Duodenal mucosa (tissue), 2 donors: Measurements from ENCODE around the gene PPP1R13L.

Source experiments
- H3K27ac ChIP-seq: one replicate; pipeline ENCODE4 v1.7.0; 2013; ENCODE audit warnings: low read depth, low read length
- H3K27me3 ChIP-seq, 2 donors: one replicate each; pipeline ENCODE4 v1.7.0; 2013; ENCODE audit warnings: low read length in 2 of 2, control low read depth in 1 of 2; ENCODE audit not compliant: insufficient read depth in 2 of 2, control insufficient read depth in 1 of 2
- H3K36me3 ChIP-seq, 2 donors: one replicate each; pipeline ENCODE4 v1.7.0; 2013; ENCODE audit warnings: low read length in 2 of 2, control low read depth in 1 of 2; ENCODE audit not compliant: insufficient read depth in 2 of 2, control insufficient read depth in 1 of 2
- H3K4me1 ChIP-seq, 2 donors: one replicate each; pipeline ENCODE4 v1.7.0; 2013; ENCODE audit warnings: low read length in 2 of 2, control low read depth in 1 of 2; ENCODE audit not compliant: insufficient read depth in 2 of 2, control insufficient read depth in 1 of 2
- H3K4me3 ChIP-seq, 2 donors: one replicate each; pipeline ENCODE4 v1.7.0; 2013; ENCODE audit warnings: low read length in 2 of 2, low read depth in 1 of 2
- H3K9ac ChIP-seq, 2 donors: one replicate each; pipeline ENCODE4 v1.7.0; 2013; ENCODE audit warnings: low read length in 2 of 2, low read depth in 1 of 2
- H3K9me3 ChIP-seq, 2 donors: one replicate each; pipeline ENCODE4 v1.7.0; 2013; ENCODE audit warnings: low read length in 2 of 2, control low read depth in 1 of 2; ENCODE audit not compliant: control insufficient read depth in 1 of 2

PPP1R13L gene

DNA sequence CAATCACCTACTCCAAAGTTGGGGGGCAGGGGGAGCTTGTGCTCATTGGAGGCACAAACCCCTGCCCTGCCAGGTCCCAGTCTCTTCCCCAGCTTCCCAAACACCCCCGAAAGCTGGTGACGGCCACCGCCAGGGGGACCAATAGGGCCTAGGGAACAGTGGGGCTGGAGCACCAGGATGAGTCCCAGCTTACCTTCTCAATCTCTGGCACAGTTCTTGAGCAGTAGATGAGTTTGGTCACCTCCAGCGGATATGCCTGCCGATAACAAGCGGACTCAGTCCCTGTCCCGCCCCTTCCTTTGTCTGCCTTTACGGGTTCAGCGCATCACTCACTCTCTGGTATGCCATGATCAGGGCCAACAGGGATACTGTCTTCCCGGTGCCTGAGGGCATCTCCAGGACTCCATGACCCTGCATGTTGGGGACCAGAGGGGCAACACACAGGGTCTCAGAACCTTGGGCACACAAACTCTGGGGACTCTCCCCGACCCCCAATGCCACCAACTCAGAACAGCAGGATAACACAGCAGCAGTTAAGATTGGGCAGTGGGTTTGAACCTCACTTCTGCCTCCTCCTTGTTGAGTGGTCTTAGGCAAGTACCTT, 36.0 kb downstream of the PPP1R13L start:
- H3K4me1 ChIP-seq = peaks cover 0 to 7% of the 10 kb centered on the region in 2 donors

DNA sequence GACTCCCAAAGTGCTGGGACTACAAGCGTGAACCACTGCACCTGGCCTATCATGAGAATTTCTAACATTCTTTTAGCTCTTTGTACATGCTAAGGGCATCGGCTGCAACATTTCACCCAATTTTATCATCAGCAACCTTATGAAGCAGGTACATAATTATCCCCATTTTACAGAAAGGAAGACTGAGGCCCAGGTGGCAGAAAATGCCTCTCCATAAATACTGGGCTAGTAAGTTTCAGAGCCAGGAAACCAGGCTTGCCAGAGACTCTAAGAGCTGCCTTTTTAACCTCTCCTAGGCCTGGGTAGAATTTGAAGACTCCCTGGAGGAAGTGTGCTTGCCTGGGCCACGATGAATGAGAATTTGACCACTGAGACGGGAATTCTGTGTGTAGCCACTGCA, 36.7 kb downstream of the PPP1R13L start:
- Histone ChIP-seq H3K4me3 (no peak overlapping the region), H3K36me3 (no peaks in the 10 kb centered on the region), H3K27me3 (no peaks in the 10 kb centered on the region), H3K9ac (no peak overlapping the region), H3K4me1 (peaks cover 0 to 7% of the 10 kb centered on the region in 2 donors), H3K9me3 (no peaks in the 10 kb centered on the region), H3K27ac (no peak overlapping the region)

More for the DNA sequence above, 36.0 kb downstream of the PPP1R13L start:
- no peaks in the 10 kb centered on the region for H3K27me3 ChIP-seq
- H3K4me3 ChIP-seq = no peak overlapping the region
- H3K27ac ChIP-seq = no peak overlapping the region
- H3K36me3 ChIP-seq = no peaks in the 10 kb centered on the region
- H3K9me3 ChIP-seq = no peaks in the 10 kb centered on the region
- H3K9ac ChIP-seq = no peak overlapping the region

DNA sequence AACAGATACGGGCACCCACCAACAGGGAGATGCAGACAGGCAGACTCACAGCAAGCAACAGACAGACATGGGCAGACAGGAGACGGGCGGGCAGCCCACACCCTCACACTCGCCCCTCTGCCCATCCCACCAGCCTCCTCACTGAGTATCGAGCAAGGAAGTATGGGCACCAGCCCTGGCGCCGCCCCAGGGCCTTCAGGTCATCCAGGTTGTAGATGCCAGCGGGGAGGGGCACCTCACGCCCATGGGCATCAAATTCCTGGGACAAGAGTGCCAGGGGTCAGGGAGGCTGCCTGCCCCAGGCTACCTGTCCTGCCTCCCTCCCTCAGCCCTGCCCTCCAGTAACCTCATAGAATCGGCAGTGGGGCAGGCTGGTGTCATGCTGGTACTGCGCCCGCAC, 40.2 kb downstream of the PPP1R13L start:
- no peak overlapping the region for H3K27ac ChIP-seq
- no peaks in the 10 kb centered on the region for H3K27me3 ChIP-seq
- no peaks in the 10 kb centered on the region for H3K9me3 ChIP-seq
- peaks cover 0 to under 1% of the 10 kb centered on the region in 2 donors for H3K4me1 ChIP-seq
- no peak overlapping the region for H3K9ac ChIP-seq
- peaks cover 0 to 11% of the 10 kb centered on the region in 2 donors for H3K36me3 ChIP-seq
- no peak overlapping the region for H3K4me3 ChIP-seq

DNA sequence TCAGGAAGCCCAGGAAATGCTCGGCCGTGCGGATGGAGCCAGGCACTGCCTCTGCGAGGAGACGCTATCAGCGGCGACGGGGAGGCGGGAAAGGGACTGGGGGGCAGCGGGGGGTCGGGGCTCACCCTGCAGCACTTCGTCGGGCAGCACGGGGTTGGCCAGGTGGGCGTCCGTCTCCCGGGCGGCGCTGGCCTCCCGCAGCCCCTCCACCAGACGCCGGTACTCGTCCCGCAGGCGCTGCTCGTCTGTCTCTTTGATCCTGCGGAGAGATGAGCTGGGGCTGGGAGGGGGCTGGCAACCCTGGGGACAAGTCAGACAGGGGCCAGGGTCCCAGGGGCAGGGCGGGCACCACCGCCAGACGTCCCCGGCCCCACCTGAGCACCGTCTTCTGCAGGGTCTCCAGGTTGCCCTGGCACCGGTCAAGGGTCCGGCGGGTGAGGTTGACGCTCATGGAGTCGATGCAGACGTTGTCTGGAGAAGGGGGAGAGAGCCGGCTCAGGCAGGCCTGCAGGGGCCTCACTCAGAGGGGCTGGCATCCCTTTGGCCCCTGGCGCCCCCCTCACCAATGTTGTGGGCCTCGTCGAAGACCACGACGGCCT, 40.9 kb downstream of the PPP1R13L start:
- H3K36me3 ChIP-seq = peaks cover 0 to 13% of the 10 kb centered on the region in 2 donors
- H3K9ac ChIP-seq = no peak overlapping the region
- H3K27me3 ChIP-seq = no peaks in the 10 kb centered on the region
- no peaks in the 10 kb centered on the region for H3K4me1 ChIP-seq
- H3K9me3 ChIP-seq = no peaks in the 10 kb centered on the region
- no peak overlapping the region for H3K27ac ChIP-seq
- H3K4me3 ChIP-seq = no peak overlapping the region

DNA sequence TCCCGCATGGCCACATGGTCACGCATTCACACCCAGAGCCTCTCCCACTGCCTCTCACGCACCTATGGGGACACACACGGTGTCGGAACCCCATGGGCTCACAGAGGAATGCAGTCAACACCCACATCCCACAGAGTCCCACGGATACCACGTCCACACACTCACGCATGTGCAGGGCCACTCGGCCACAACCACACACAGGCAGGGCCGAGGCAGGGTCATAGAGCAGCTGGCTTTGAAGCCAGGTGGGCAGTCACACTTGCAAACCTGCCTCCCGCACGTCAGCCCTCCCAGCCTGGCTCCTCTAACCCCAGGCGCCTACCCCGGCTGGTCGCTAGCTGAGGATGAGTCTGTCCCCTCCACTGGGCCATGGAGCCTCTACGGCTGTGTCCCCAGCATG, 42.6 kb downstream of the PPP1R13L start:
- H3K9ac ChIP-seq = no peak overlapping the region
- H3K9me3 ChIP-seq = no peaks in the 10 kb centered on the region
- H3K27me3 ChIP-seq = no peaks in the 10 kb centered on the region
- no peak overlapping the region for H3K4me3 ChIP-seq
- H3K36me3 ChIP-seq = peaks cover 0 to 15% of the 10 kb centered on the region in 2 donors
- no peak overlapping the region for H3K27ac ChIP-seq
- H3K4me1 ChIP-seq = no peaks in the 10 kb centered on the region

DNA sequence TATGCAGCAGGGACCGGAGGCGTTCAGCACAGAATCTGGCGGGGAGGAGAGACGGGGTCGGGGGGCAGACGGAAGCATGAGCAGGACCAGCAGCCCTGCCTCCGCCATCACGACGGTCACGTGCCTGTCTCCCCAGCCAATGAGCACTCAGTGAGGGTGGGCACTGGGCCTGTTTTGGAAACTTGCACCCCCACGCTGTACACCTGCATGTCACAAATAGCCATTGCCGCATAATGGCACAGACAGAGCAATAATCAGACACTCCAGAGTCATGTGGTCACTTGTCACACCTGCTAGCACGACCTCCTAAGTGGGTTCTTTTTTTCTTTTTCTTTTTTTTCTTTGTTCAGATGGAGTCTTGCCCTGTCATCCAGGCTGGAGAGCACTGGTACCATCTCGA, 43.3 kb downstream of the PPP1R13L start:
- H3K4me1 ChIP-seq = no peaks in the 10 kb centered on the region
- H3K4me3 ChIP-seq = no peak overlapping the region
- H3K27me3 ChIP-seq = no peaks in the 10 kb centered on the region
- H3K36me3 ChIP-seq = peaks cover 0 to 15% of the 10 kb centered on the region in 2 donors
- H3K27ac ChIP-seq = no peak overlapping the region
- no peak overlapping the region for H3K9ac ChIP-seq
- no peaks in the 10 kb centered on the region for H3K9me3 ChIP-seq

DNA sequence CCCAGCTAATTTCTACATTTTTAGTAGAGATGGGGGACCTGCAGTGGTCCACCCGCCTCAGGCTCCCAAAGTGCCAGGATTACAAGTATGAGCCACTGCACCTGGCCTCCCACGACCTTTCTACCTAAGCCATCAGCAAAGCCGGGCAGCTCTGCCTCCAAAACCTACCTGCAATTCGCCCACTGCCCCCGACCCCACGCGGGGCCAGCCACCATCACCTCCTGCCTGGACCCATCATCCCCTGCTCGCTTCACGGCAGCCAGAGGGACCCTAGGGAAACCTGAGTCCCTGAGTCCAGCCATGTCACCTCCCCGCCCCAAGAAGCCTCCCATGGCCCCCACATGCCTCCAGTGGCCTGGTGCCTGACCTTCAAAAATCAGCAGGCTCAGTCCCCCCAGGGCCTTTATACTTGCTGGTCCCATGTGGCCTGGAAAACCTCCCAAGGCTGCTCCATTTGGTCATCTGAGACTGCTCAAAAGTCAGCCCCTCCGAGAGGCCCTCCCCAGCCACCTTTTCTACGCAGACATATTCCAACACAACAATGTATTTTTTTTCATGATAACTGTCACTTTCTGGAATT, 46.6 kb downstream of the PPP1R13L start:
- H3K9ac ChIP-seq = no peak overlapping the region
- H3K4me3 ChIP-seq = no peak overlapping the region
- no peaks in the 10 kb centered on the region for H3K27me3 ChIP-seq
- no peaks in the 10 kb centered on the region for H3K9me3 ChIP-seq
- H3K4me1 ChIP-seq = no peaks in the 10 kb centered on the region
- H3K36me3 ChIP-seq = peaks cover 0 to 21% of the 10 kb centered on the region in 2 donors
- no peak overlapping the region for H3K27ac ChIP-seq

DNA sequence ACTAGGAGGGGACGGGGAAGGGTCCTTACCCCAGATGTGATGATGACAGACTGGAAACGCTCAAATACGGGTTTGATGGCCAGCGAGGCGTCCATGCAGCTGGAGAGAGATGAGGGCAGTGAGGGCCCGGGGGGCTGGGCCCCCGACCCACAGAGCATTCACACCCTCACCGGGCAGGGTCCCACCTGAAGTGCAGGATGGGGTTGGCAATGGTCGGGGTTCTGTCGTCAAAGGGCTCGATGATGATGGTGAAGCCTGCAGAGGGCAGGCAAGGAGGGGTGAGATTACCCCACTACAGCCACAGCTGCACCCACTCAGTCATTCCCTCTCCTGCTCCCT, 47.5 kb downstream of the PPP1R13L start:
- H3K27me3 ChIP-seq = no peaks in the 10 kb centered on the region
- peaks cover 0 to 25% of the 10 kb centered on the region in 2 donors for H3K36me3 ChIP-seq
- no peak overlapping the region for H3K27ac ChIP-seq
- no peak overlapping the region for H3K9ac ChIP-seq
- no peaks in the 10 kb centered on the region for H3K9me3 ChIP-seq
- H3K4me1 ChIP-seq = no peaks in the 10 kb centered on the region
- no peak overlapping the region for H3K4me3 ChIP-seq

DNA sequence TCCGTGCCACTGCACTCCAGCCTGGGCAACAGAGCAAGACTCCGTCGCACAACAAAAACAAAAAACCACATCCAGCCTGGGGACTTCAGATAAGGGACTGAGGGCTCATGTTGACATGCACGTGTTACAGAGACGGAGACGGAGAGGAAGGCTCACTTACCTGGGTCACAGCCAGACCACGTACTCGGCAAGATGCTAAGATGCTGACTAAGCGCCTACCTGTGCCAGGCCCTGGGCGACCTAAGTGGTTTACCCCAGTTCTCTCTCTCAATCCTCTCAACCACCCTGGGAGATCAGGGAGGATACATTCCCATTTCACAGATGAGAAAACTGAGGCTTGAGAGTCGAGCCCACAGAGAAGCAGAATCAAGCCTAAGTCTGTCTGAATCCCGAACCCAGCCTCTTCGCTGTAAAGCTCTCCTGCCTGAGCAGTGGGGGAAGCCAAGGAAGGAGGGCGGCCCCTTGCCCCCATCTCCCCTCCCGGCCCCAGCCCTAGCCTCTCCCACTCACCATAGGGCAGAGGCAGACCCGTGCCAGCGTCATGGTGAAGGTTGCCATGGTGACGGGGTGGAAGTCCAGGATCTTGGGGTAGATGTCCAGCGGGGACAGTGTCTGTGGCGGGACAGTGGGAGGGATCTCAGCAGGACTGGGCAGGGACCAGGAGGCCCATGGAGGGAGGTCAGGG, 48.0 kb downstream of the PPP1R13L start:
- Histone ChIP-seq H3K9ac (no peak overlapping the region), H3K27ac (no peak overlapping the region), H3K27me3 (no peaks in the 10 kb centered on the region), H3K4me1 (no peaks in the 10 kb centered on the region), H3K9me3 (no peaks in the 10 kb centered on the region), H3K36me3 (peaks cover 0 to 23% of the 10 kb centered on the region in 2 donors), H3K4me3 (no peak overlapping the region)

DNA sequence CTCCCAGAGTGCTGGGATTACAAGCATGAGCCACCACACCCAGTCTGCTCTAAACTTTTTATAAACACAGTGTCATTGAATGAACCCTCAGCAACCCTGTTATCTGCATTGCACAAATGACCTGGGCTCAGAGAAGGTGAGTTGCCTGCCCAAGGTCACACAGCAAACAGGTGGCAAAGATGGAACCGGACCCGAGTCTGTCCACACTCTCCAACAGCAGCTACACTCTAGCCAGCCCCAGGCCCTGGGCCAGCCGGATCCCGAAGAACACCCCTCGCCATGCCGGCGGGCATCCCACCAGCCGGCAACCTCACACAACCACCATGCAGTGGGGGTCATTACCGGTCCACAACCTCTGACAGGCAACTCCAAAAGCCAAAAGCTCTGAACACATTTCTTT, 49.0 kb downstream of the PPP1R13L start:
- Histone ChIP-seq H3K4me1 (no peaks in the 10 kb centered on the region), H3K27ac (no peak overlapping the region), H3K9me3 (no peaks in the 10 kb centered on the region), H3K36me3 (peaks cover 0 to 20% of the 10 kb centered on the region in 2 donors), H3K9ac (no peak overlapping the region), H3K27me3 (no peaks in the 10 kb centered on the region), H3K4me3 (no peak overlapping the region)
